HepG2 (cell line): Measurements from ENCODE around the gene NIPAL3.

ENCODE experiments used
- AGO2 ChIP-seq: fragments of 200-400 bp; formaldehyde crosslinking; optimal IDR thresholded peaks from 2 replicates; pipeline ENCODE3; 2017; ENCODE audit warnings: mild to moderate bottlenecking, low read depth, low read length, moderate library complexity
- ATF3 ChIP-seq: sonication (generic); formaldehyde crosslinking; IDR thresholded peaks from 2 replicates; pipeline ENCODE4 v1.4.0; 2020; ENCODE audit warnings: missing genetic modification reagents
- BRCA1 ChIP-seq: sonication (generic); formaldehyde crosslinking; IDR thresholded peaks from 2 replicates; pipeline ENCODE4 v1.4.0; 2020; ENCODE audit warnings: missing genetic modification reagents
- CTCF ChIP-seq: sonication (generic); formaldehyde crosslinking; IDR thresholded peaks from 2 replicates; pipeline ENCODE4 v1.5.0; 2020; ENCODE audit warnings: mild to moderate bottlenecking, missing genetic modification reagents, moderate library complexity
- ETV6 ChIP-seq: sonication (generic); formaldehyde crosslinking; conservative IDR thresholded peaks from 2 replicates; pipeline ENCODE4 v1.4.0; 2020; ENCODE audit warnings: missing genetic modification reagents
- GLI4 ChIP-seq: sonication (generic); formaldehyde crosslinking; IDR thresholded peaks from 2 replicates; pipeline ENCODE4 v1.5.1; 2020; ENCODE audit warnings: missing genetic modification reagents, mild to moderate bottlenecking, moderate library complexity, borderline replicate concordance
- KAT2B ChIP-seq: fragments of 150-350 bp; IDR thresholded peaks from 2 replicates; pipeline ENCODE4 v1.6.1; 2014; ENCODE audit warnings: low read depth, low read length, borderline replicate concordance
- NR3C1 ChIP-seq: sonication (generic); formaldehyde crosslinking; IDR thresholded peaks from 2 replicates; pipeline ENCODE4 v1.4.0; 2020; ENCODE audit warnings: missing genetic modification reagents
- RAD21 ChIP-seq: fragments of 450-650 bp; formaldehyde crosslinking; IDR thresholded peaks from 2 replicates; pipeline ENCODE4 v1.5.0; 2020; ENCODE audit warnings: mild to moderate bottlenecking
- XRCC5 ChIP-seq: fragments of 200-400 bp; formaldehyde crosslinking; optimal IDR thresholded peaks from 2 replicates; pipeline ENCODE3; 2017; ENCODE audit warnings: mild to moderate bottlenecking, low read length
- ZNF33B ChIP-seq: sonication (generic); formaldehyde crosslinking; IDR thresholded peaks from 2 replicates; pipeline ENCODE4 v1.5.1; 2020; ENCODE audit warnings: mild to moderate bottlenecking, missing genetic modification reagents
- ZNF557 ChIP-seq: sonication (generic); formaldehyde crosslinking; IDR thresholded peaks from 2 replicates; pipeline ENCODE4 v1.4.0; 2020; ENCODE audit warnings: missing genetic modification reagents

GRCh38 chr1:24506691-24507381 lies 91.2 kb downstream of the NIPAL3 start:
- TF ChIP-seq CTCF (CRISPR knock-in tag) (no peak), XRCC5 (no peak), RAD21 (CRISPR knock-in tag) (no peak), ZNF557 (CRISPR knock-in tag) (no peak), ATF3 (CRISPR knock-in tag) (no peak), BRCA1 (CRISPR knock-in tag) (no peak), ZNF33B (CRISPR knock-in tag) (no peak), NR3C1 (no peak), KAT2B (no peak), AGO2 (no peak), ETV6 (CRISPR knock-in tag) (no peak), GLI4 (CRISPR knock-in tag) (no peak)
